Mucosa of rectum (tissue), 2 donors: ENCODE data around the gene MTERF2.

Source experiments
- H3K27ac ChIP-seq, 2 donors: one replicate each; pipeline ENCODE4 v1.7.0; 2013; ENCODE audit warnings: inconsistent platforms in 2 of 2, low read depth in 2 of 2, low read length in 2 of 2
- H3K27me3 ChIP-seq, 2 donors: one replicate each; pipeline ENCODE4 v1.7.0; 2013; ENCODE audit warnings: low read length in 2 of 2; ENCODE audit not compliant: control insufficient read depth in 2 of 2, insufficient read depth in 2 of 2
- H3K36me3 ChIP-seq, 2 donors: one replicate each; pipeline ENCODE4 v1.7.0; 2013; ENCODE audit warnings: low read length in 2 of 2; ENCODE audit not compliant: control insufficient read depth in 2 of 2, insufficient read depth in 2 of 2
- H3K4me1 ChIP-seq, 2 donors: one replicate each; pipeline ENCODE4 v1.7.0; 2013; ENCODE audit warnings: low read length in 2 of 2, mild to moderate bottlenecking in 1 of 2; ENCODE audit not compliant: control insufficient read depth in 2 of 2, insufficient read depth in 2 of 2
- H3K4me3 ChIP-seq, 2 donors: one replicate each; pipeline ENCODE4 v1.7.0; 2013; ENCODE audit warnings: low read length in 2 of 2
- H3K9ac ChIP-seq, 2 donors: one replicate each; pipeline ENCODE4 v1.7.0; 2013; ENCODE audit warnings: low read length in 2 of 2, low read depth in 1 of 2, mild to moderate bottlenecking in 1 of 2
- H3K9me3 ChIP-seq, 2 donors: one replicate each; pipeline ENCODE4 v1.7.0; 2013; ENCODE audit warnings: low read length in 2 of 2; ENCODE audit not compliant: control insufficient read depth in 2 of 2
- donor health status: healthy.
- donor health status: Normal muscosa, but diverticular disease.

MTERF2 gene

GRCh38 chr12:106955377-106956047, 31.4 kb downstream of the MTERF2 start, which contains the start of gene TMEM263:
Gene TMEM263, plus strand, starts transcription at chr12:106955907. Its CDS starts 11,210 bp downstream, at chr12:106967117.
- H3K4me3 ChIP-seq, result peak within 1 kb of the TSS; percentile 95 to 98
- H3K9ac ChIP-seq, result peak within 1 kb of the TSS; percentile 92 to 97
- H3K36me3 ChIP-seq, result no peaks in the 10 kb centered on the region
- H3K4me1 ChIP-seq, result peaks cover 0 to 16% of the 10 kb centered on the region in 2 donors
- H3K27me3 ChIP-seq, result no peaks in the 10 kb centered on the region
- peak within 1 kb of the TSS; percentile 93 to 95 for H3K27ac ChIP-seq
- no peaks in the 10 kb centered on the region for H3K9me3 ChIP-seq

GRCh38 chr12:106954462-106955376, 32.2 kb downstream of the MTERF2 start:
- no peaks in the 10 kb centered on the region for H3K9me3 ChIP-seq
- H3K4me1 ChIP-seq, result peaks cover 0 to 16% of the 10 kb centered on the region in 2 donors
- no peaks in the 10 kb centered on the region for H3K36me3 ChIP-seq
- peak overlapping the region; percentile 93 to 95 for H3K27ac ChIP-seq
- H3K27me3 ChIP-seq, result no peaks in the 10 kb centered on the region
- H3K9ac ChIP-seq, result peak overlapping the region; percentile 63 to 97
- peak overlapping the region; percentile 95 to 98 for H3K4me3 ChIP-seq

- H3K27ac ChIP-seq, result peak overlapping the region in 1 of 2 donors; percentile 93
- no peak overlapping the region for H3K4me3 ChIP-seq
- H3K9ac ChIP-seq, result no peak overlapping the region
- no peaks in the 10 kb centered on the region for H3K36me3 ChIP-seq
- H3K4me1 ChIP-seq, result peaks cover 0 to 16% of the 10 kb centered on the region in 2 donors
- H3K27me3 ChIP-seq, result no peaks in the 10 kb centered on the region
- H3K9me3 ChIP-seq, result no peaks in the 10 kb centered on the region
These were observed 33.3 kb downstream of the MTERF2 start for GRCh38 chr12:106953352-106954250.

- Histone ChIP-seq H3K4me1 (peaks cover 0 to 7% of the 10 kb centered on the region in 2 donors), H3K27me3 (peaks cover 0 to 2% of the 10 kb centered on the region in 2 donors), H3K27ac (no peak overlapping the region), H3K9me3 (no peaks in the 10 kb centered on the region), H3K9ac (no peak overlapping the region), H3K36me3 (no peaks in the 10 kb centered on the region), H3K4me3 (no peak overlapping the region)
These were observed 36.4 kb downstream of the MTERF2 start for GRCh38 chr12:106950591-106950990.

- Histone ChIP-seq H3K9me3 (no peaks in the 10 kb centered on the region), H3K4me1 (no peaks in the 10 kb centered on the region), H3K27me3 (peaks cover 0 to 2% of the 10 kb centered on the region in 2 donors), H3K4me3 (no peak overlapping the region), H3K9ac (no peak overlapping the region), H3K36me3 (no peaks in the 10 kb centered on the region), H3K27ac (no peak overlapping the region)
These were observed 39.5 kb downstream of the MTERF2 start for GRCh38 chr12:106947461-106947860.

GRCh38 chr12:106945261-106945851, 41.6 kb downstream of the MTERF2 start:
- H3K4me3 ChIP-seq, result no peak overlapping the region
- no peak overlapping the region for H3K27ac ChIP-seq
- no peak overlapping the region for H3K9ac ChIP-seq
- no peaks in the 10 kb centered on the region for H3K4me1 ChIP-seq
- H3K27me3 ChIP-seq, result peaks cover 0 to 2% of the 10 kb centered on the region in 2 donors
- no peaks in the 10 kb centered on the region for H3K9me3 ChIP-seq
- no peaks in the 10 kb centered on the region for H3K36me3 ChIP-seq

- Histone ChIP-seq H3K4me1 (no peaks in the 10 kb centered on the region), H3K4me3 (no peak overlapping the region), H3K9ac (no peak overlapping the region), H3K27me3 (peaks cover 0 to 2% of the 10 kb centered on the region in 2 donors), H3K27ac (no peak overlapping the region), H3K36me3 (no peaks in the 10 kb centered on the region), H3K9me3 (no peaks in the 10 kb centered on the region)
These were observed 44.2 kb downstream of the MTERF2 start for GRCh38 chr12:106942775-106943174.

GRCh38 chr12:106941481-106942156, 45.3 kb downstream of the MTERF2 start:
- no peaks in the 10 kb centered on the region for H3K36me3 ChIP-seq
- H3K27ac ChIP-seq, result no peak overlapping the region
- H3K4me1 ChIP-seq, result no peaks in the 10 kb centered on the region
- no peak overlapping the region for H3K4me3 ChIP-seq
- no peaks in the 10 kb centered on the region for H3K27me3 ChIP-seq
- no peaks in the 10 kb centered on the region for H3K9me3 ChIP-seq
- no peak overlapping the region for H3K9ac ChIP-seq

- no peaks in the 10 kb centered on the region for H3K9me3 ChIP-seq
- H3K36me3 ChIP-seq, result no peaks in the 10 kb centered on the region
- no peak overlapping the region for H3K4me3 ChIP-seq
- H3K9ac ChIP-seq, result no peak overlapping the region
- peaks cover 0 to 3% of the 10 kb centered on the region in 2 donors for H3K27me3 ChIP-seq
- H3K4me1 ChIP-seq, result no peaks in the 10 kb centered on the region
- no peak overlapping the region for H3K27ac ChIP-seq
These were observed 52.7 kb downstream of the MTERF2 start for GRCh38 chr12:106934277-106934676.
